EH (cell line): Measurements from ENCODE around the gene RIPOR1.
A peak's percentile ranks its signal among the peaks of the same experiment; 100 is the strongest.
"Not testable (repeated sequence)": the region's sequence is repeated elsewhere in the genome, so short reads cannot be mapped to it uniquely, and the experiment has no call there.

ENCODE experiments used
- DNase-seq: peaks from one replicate; pipeline ENCODE4 v3.0.0-alpha.2; 2015; ENCODE audit warnings: low read depth

The RIPOR1 gene, protein sequence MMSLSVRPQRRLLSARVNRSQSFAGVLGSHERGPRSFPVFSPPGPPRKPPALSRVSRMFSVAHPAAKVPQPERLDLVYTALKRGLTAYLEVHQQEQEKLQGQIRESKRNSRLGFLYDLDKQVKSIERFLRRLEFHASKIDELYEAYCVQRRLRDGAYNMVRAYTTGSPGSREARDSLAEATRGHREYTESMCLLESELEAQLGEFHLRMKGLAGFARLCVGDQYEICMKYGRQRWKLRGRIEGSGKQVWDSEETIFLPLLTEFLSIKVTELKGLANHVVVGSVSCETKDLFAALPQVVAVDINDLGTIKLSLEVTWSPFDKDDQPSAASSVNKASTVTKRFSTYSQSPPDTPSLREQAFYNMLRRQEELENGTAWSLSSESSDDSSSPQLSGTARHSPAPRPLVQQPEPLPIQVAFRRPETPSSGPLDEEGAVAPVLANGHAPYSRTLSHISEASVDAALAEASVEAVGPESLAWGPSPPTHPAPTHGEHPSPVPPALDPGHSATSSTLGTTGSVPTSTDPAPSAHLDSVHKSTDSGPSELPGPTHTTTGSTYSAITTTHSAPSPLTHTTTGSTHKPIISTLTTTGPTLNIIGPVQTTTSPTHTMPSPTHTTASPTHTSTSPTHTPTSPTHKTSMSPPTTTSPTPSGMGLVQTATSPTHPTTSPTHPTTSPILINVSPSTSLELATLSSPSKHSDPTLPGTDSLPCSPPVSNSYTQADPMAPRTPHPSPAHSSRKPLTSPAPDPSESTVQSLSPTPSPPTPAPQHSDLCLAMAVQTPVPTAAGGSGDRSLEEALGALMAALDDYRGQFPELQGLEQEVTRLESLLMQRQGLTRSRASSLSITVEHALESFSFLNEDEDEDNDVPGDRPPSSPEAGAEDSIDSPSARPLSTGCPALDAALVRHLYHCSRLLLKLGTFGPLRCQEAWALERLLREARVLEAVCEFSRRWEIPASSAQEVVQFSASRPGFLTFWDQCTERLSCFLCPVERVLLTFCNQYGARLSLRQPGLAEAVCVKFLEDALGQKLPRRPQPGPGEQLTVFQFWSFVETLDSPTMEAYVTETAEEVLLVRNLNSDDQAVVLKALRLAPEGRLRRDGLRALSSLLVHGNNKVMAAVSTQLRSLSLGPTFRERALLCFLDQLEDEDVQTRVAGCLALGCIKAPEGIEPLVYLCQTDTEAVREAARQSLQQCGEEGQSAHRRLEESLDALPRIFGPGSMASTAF

DNA sequence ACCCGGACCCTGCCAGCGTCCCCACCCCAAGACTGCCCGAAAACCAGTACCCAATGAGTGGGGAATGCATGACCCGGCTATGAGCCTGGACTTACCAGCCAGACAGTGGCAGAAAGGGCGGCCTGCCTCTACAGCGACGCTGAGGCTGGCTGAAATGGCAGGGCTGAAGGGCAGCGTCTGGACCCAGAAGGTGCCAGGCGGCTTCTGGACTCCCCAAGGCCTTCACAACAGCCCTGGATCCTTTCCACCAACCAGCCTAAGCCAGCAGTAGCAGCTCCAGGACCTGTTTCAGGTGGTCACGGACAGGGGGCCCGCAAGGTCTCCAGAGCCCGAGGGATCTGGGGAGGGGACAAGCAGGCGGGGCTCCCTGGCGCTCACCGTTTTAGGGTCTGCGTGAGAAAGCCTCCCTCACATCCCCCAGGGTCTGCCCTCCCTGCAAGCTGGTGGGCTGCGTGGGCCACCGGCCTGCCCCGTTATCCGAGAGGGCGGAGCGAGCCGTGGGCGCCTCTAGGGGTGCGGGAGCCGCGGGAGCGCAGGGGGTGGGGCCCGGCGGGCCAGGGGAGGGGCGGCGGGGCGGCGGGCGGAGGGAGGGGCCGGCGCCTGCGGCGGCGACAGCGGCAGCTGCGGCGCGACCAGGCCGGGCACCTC is at the start of gene RIPOR1:
RIPOR1 (plus strand) TSS at position 608 of the 648 bp plus-strand sequence. CDS start 9,618 bp downstream, outside the sequence.
- DNase-seq: peak; percentile 59

DNA sequence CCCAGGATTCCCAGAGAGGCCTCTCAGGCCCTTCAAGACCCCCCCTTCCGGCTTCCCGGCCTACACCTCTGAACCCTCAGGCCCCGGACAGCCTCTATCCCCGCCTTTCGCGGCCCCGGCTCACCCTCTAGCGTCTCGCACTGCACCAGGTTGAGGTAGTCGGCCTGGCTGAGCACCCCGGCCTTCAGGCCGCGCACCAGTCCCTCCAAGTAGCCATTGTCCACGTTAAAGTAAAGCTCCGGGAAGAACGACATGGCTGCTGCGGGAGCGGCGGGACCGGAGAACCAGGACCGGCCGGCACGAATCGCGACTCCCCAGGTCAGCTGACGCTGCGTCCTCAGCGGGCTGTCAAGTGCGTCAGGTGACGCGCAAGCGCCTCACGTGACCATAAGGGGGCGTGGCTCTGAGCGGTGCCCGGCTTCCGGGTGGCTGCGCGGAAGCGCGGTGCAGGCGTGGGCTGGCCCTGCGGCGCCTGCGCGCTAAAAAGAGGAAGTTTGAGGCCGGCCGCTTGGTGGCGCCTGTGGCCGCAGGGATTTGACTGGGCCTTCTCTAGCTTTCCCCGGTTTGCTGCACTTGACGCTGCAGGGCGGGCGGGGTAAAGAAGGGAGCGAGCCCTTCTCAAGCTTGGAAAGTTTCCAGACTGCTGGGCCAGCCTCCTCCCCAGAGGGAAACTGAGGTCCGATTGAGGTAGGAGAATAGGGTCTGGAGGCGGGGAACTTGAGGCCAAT is 47.6 kb upstream of the RIPOR1 start, which contains the start of gene ATP6V0D1:
ATP6V0D1 (minus strand) TSS at position 325 of the 728 bp plus-strand sequence; CDS start at position 254, 71 bp downstream.
- DNase-seq: peak; percentile 97

DNA sequence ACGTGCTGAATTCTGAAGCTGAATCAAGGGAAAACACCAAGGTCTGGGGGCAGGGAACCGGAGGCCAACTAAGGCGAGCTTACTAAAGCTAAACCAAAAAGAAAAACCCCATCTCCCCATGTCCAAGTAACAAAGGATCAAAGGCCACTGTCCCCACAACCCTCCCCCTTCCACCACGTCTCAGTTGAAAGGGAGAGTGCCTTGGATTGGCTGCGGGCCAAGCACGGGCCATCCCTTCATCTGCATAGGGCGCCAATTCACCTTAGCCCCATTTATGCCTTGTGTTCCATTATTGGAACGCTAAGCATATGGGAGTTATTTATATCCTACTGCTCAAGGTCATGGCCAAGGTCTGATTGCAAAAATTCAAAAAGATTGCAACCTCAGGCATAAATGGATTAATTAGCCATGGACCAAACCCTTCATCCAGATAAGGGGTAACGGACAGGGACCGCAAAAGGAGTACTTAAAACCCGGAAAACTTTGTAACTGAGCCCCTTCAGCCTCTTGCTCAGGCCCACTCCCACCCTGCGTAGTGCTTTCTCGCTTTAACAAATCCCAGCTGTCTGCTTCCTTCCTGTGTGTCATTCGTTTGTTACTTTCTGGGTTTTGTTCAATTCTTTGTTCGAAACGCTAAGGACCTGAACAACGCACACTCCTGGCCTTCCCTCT is 46.9 kb upstream of the RIPOR1 start:
- peak; percentile 43 for DNase-seq

DNA sequence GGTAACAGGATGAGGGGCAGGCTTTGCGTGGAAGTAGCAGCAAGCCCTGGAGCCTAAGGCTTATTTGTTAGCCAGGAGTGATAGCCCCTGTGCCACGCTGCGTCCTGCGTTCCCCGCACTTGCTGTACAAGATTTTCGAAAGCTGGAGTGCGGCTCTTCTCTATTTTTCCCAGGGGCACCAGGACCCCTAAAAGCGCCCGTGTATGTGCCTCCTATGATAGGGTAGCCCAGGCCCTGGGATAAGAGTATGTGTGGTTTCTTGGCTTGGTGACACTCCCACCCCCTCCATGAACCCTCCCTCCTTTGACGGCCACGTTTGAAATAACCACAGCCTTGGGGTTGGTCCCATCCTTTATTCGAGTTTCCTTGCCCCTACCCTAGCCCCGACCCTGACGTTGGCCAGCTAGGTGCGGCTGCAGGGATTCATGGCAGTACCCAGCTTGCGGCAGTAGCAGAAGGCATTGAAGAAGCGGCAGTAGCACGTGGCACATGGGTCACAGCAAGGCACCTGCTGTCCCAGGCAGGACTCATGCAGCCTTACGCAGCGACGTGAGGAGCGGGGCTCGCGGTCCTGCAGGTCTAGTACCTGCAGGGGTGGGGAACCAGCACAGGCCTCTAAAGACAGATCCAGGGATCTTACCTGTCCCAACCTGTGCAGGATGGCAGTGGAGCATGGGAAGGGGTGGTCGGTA is 46.2 kb upstream of the RIPOR1 start:
- DNase-seq: no peak

DNA sequence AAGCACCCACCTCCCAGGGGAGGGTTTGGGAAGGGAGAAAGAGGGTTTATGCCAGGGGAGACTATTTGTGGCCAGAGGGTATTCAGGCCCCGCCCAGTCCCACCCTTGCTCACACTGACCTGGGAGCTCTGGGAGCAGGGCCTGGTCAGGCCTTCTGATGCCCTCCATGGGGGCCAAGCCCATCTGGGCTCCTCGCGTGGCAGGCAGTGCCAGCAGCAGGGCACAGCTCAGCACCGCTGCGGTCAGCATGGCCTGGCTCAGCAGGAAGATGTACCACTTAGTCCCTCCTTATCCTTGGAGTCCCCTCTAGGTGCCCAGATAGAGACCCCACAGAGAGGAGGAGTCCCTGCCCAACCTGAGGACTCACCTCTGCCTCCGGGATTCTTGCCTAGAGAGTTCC is 45.5 kb upstream of the RIPOR1 start, which contains the start of gene AGRP:
AGRP (minus strand) TSS at position 398 of the 400 bp plus-strand sequence; CDS start at position 249, 149 bp downstream.
- no peak for DNase-seq

DNA sequence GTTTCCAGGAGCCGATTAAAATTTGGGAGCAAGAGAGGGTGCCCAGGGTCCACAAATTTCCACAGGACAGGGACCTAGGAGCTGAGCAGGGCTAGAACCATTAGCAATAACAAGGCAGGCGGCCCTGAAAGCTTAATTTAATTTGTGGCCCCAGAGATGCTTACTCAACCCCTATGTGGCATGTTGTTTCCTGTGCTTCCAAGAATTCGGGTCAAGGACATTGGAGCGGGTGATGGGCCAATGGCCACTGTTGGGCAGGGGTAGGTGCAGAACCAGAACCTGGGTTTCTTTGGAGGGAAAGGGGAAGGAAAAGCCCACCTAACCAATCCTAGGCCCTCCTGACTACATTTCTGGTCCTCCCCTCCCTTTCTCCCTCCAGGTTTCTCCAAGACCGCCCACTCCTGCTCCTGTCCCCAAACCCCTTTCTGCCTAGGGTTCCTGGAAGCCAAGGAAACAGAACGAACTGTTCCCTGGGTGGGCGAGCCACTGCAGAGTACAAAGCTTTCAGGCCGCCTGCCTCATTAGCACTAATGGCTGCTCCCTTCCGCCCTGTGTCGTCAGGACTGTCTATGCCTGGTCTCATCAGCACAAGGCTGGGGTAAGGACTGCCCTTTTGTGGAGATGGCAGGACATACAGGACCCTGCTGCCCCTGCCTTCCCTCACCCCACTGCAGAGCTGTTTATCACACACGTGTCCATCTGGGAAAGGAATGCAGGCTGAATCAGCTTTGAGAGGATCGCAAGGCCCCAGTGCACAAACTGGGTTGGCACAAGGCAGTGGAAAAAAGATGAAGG is 44.7 kb upstream of the RIPOR1 start:
- no peak for DNase-seq

DNA sequence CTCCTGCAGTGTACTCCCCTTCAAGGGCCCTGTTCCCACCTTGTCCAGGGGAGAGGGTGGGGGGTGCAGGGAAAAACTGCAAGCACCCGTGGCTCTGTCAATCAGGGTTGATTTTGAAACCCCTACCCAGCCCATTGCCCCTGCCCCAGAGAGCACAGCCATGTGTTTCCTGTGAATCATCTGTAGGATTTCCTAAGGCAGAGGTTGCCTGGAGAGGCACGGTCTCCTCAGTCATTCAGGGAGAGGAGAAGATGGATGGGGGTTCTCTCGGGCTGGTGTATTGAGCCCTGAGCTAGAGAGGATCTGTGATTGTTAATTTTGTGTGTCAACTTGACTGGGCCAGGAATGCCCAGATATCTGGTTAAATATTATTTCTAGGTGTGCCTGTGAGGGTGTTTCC is 41.8 kb upstream of the RIPOR1 start:
- no peak for DNase-seq

DNA sequence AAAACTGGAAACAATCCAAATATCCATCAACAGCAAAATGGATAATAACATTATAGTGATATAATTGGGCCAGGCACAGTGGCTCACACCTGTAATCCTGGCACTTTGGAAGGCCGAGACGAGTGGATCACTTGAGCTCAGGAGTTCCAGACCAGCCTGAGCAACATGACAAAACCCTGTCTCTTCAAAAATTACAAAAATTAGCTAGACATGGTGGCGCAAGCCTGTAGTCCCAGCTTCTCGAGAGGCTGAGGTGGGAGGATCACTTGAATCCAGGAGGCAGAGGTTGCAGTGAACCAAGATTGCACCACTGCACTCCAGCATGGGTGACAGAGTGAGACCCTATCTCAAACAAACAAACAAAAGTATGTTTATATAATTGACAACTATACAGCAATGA is 41.1 kb upstream of the RIPOR1 start:
- not testable (repeated sequence) for DNase-seq

DNA sequence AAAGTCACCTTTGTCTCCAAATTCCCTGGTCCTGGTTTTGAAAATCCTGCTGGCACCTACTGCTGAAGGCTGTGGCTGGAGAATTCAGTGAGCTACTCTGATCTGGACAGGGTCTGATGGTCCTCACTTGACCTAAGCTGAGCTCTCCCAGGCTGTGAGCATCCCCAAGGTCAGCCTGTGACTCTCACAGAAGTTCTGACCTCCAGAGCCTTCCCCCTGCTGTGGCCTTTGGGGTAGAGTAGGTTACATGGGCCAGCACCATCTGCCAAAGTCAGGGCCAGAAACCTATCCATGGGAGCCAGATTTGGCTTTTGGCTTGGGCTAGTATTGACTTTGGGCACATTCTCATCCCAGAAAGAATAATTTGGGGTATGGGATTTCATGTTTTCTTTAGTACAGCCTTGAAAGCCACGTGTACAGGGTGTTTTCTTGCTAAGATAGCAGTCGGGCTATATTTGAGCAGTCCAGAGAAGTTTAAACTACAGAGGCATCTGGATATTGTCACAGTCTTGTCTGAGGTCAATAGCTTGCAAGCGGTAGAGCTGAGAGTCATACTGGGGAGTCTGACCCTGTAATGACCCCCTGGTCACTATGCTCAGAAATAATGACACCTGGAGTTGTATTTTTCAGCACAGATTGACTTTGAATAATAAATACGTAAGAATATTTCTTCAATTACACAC is 39.1 kb upstream of the RIPOR1 start:
- no peak for DNase-seq

DNA sequence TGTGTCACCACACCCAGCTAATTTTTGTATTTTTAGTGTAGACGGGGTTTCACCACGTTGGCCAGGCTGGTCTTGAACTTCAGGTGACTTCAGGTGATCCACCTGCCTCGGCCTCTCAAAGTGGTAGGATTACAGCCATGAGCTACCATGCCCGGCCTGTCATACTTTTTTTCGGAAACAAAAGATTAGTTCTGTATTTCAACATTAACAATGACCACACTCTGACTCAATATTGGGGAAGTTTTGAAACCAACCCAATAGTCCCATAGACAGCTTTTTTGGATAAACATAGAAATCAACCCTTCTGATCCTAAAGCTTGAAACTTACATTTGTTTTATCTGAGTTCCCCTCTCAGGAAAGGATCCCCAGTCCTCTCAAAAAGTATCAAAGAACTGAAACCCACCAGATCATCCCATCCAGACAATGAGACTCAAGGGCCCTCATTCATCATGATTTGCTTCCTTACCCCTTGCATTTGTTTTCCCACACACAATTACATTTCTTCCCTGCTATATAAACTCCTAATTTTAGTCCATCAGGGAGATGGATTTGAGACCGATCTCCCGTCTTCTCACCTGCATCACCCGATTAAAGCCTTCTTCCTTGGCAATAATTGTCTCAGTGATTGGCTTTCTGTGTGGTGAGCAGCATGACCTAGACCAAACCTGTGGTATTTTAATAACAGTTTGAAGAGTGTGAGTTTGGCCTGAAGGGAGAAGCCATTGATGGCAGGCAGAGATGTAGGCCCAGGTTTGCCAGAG is 38.1 kb upstream of the RIPOR1 start:
- no peak for DNase-seq

DNA sequence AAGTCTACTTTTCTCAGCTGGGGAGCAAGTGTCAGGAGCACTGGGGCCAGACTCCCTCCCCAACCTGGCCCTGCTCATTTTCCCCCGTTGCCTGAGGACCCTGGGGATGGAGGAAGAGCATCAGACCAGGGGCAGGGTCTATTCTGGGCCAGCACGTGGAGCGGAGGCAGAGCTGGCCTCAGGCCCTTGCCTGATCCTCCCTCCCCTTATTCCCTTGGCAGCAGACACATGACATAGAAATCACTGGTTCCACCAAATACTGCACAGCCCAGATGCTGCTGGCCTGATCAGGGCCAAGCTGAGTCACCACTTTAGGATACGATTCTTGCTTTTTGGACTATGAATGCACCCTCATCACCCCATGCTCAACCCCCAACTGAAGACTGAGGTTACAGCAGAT is 29.5 kb upstream of the RIPOR1 start:
- DNase-seq: no peak

DNA sequence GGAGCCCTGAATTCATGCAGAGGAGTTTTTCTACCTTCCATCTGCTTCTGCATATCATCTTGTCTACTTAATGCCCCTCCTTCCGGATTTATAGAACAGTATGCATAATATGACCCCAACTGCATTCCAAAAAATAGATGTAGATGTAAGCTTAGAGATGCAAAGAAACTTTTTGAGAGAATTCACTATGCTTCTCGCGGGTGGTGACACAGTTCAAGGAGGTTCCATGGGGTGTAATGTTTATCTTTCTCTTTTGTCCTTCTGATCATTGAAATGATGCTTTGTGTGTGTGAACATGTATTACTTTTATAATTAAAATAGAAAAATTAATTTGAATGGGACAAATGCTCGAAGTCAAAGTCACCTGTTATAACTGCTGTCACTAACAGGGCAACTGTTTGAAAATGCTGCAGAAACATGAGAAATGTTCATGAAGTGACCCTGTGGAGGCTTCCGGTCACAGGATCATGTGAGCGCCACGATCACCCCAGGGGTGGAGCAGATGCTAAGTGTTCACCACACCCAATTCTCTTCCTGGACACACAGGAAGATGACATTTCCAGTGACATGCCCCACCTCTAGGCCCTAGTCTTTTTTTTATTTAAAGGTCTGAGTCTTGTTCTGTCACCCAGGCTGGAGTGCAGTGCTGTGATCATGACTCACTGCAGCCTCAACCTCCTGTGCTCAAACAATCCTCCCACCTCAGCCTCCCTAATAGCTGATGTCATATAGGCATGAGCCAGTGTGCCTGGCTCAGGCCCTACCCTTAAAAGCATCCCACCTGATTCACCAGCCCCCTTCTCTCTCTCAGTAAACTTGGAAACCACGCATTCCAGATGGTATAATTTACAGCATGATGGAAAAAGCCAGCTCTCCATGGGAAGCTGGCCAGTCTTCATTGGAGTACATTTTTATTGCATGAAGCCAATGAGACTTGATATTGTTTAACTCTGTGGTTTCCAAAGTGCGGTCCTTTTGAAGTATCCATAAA is 24.3 kb upstream of the RIPOR1 start:
- DNase-seq: peak; percentile 18

DNA sequence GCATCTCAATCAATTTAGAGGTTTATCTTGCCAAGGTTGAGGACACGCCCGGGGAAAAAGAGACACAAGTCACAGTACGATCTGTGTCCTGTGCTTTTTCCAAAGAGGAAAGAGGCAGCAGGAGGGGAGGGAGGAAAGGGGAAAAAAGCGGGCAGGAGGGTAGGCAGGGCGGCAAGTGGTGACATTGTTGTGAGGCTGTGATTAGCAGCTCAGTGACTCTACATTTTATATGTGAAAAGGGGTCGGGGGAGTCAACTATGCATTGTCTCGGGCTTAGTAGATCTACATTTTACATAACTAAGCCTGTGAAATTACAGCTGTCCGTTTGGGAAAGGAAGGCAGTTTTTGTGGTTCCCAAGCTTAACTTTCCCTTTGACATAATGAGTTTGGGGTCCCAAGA is 22.2 kb upstream of the RIPOR1 start:
- no peak for DNase-seq

DNA sequence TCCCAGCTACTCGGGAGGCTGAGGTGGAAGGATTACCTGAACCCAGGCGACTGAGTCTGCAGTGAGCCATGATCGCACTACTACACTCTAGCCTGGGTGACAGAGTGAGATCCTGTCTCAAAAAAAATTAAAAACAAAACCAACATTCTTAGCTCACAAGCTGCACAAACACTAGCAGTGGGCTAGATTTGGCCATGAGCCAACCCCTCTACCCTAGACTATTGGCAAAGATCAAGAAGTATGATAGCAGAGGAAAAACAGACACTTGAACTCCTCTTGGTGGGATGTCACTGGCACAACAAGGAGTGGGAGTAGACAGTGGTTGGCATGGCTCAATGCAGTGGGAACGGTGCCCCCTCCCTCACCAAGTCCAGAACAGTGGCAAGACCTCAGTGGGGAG is 19.6 kb upstream of the RIPOR1 start:
- no peak for DNase-seq

DNA sequence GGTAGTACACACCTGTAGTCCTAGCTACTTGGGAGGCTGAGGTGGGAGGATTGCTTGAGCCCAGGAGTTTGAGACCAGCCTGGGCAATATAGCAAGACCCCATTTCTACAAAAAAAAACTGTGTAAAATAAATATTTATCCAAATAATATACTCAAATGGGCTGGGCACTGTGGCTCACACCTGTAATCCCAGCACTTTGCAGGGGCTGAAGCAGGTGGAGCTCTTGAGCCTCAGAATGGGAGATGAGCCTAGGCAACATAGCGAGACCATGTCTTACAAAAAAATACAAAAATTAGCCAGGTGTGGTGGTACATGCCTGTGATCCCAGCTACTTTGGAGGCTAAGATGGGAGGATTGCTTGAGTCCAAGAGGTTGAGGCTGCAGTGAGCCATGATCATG is 14.7 kb upstream of the RIPOR1 start:
- DNase-seq: not testable (repeated sequence)

DNA sequence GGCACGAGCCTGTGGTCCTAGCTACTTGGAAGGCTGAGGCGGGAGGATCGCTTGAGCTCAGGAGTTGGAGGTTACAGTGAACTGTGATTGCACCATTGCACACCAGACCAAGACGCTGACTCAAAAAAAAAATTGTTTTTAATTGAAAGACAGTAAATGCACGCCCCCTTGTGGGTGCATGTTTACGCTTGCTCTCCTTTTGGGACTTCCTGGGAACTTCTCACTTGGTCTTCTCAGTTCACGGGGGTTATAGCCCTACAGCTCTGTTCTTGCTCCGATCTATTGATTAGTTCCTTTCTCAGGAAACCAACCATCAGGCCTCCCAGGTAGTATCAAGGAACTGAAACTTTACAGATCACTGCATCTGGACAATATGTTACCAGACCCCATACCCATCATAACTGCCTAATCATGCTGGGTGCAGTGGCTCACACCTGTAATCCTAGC is 14.2 kb upstream of the RIPOR1 start:
- DNase-seq: peak; percentile 85
